Activated CD8-positive, alpha-beta memory T cell treated with anti-CD3 and anti-CD28 coated beads for 24 hours (primary cell): ENCODE data around the gene CES2.
A peak's percentile ranks its signal among the peaks of the same experiment; 100 is the strongest.
"Not testable (repeated sequence)": the region's sequence is repeated elsewhere in the genome, so short reads cannot be mapped to it uniquely, and the experiment has no call there.

Experiments
- DNase-seq: peaks from one replicate; pipeline ENCODE4 v3.0.0-alpha.2; 2020

CES2 gene

GRCh38 chr16:66935314-66936011 lies at the start of gene CES2:
Gene CES2 (plus strand): TSS chr16:66935516. CDS start chr16:66935636, 120 bp downstream.
- DNase-seq: no peak

DNA sequence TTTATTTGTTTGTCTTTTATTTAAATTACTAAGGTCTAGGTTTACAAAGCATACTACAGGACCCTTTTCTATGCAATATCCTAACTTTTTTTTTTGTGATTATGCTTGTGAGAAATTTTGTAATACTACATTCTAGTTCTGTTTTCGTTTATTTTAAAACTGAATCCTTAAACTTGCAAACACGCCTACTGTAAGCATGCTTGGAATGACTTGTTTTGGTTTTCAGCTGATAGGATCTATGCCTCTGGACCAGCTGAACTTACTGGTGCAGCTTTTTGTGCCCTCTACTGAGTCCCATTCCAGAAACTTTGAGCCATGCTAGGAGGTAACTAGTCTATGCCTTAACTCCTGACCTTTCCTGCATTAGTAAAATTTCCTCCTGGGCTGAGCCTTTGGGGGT lies 49.0 kb upstream of the CES2 start:
- DNase-seq: no peak

DNA sequence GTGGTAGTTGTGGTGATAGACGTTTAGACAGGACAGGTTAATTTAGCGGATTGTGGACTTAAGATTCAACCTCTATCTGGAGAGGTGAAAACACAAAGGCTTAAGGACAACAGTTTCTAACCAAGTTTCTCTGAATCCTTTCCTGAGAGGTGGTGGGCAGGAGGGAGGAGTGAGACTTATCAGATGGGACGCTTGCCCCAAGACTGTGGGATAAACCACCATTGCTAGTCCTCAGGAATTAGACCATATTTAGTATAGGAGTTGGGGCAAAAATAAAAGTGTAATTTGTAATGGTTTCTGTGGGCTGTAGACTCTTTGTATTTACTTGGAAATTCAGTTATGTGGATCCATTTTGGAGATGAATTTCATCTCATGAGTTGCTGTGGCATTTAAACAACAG lies 48.4 kb upstream of the CES2 start:
- DNase-seq: no peak

DNA sequence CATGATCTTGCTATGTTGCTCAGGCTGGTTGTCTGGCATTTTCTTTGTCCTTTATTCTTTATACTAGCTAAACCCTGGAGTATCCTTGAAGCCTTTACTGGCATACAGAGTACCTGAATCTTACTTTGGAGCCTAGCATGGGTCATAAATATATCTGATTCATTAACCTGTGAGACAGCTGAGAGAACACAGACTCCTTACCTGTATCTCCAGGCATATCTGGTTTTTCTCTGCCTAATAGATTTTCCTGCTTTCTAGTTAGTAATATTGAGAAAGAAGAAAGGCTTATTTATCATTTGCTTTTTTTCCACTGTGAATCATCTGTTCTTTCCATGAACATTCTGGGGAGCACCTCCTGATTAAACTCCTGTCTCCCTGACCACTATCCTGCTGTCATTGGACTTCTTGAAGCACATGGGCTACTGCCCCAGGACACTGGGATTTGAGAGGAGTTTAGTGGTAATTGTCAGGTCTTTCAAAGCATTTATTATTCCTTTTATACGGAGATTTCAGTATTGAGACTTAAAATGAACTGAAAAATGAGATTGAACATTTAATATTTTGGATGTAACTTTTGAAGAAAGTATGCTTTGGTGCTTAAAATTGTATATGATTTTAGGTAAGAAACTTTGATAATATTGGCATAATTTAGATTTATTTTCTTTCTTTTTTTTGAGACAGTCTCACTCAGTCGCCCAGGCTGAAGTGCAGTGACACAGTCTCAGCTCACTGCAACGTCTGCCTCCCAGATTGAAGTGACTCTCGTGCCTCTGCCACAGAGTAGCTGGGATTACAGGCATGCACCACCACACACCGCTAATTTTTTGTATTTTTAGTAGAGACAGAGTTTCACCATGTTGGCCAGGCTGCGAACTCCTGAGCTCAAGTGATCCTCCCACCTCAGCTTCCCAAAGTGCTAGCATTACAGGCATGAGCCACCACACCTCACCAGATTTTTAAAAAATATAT lies 46.4 kb upstream of the CES2 start:
- DNase-seq: no peak

- DNase-seq: no peak
Measured at GRCh38 chr16:66889622-66890021, 45.7 kb upstream of the CES2 start.

- DNase-seq: no peak
Measured at GRCh38 chr16:66890799-66891198, 44.5 kb upstream of the CES2 start.

DNA sequence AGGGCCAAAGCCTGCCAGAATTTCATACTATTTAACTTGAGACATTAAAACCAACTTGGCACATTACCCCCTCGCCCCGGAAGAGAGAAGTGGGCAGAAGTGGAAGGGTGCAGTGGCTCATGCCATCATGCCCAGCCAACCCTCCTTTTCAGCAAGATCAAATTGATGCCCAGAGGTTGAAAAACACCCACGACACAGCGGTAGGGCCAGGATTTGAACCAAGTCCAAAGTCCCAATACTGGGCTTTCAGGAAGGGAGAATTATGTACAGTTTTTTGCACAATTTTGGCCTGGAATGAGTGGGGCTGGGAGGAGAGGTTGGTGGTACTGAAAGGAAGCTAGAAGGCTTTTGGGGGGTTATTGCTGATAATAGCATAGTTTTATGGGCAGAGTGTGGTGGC lies 44.0 kb upstream of the CES2 start:
- no peak for DNase-seq

- no peak for DNase-seq
Measured at GRCh38 chr16:66891797-66892196, 43.5 kb upstream of the CES2 start.

DNA sequence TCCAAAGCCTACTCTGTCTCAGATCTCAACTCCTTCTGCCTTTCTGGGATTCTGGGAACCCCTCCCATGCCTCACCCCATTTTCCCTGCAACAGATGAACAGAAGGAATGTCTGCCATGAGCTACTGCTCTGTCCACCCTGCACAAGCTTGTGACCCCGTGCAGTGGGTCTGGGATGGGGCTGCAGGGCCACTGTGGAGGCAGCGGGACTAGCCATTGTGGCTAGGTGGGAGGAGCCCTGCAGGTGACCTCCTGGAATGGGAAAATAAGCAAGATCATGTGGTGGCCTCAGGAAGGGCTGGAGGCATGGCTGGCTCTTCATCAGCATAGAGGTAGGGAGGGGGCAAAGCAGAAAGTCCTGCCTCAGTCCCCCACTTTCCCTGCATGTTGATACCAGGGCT lies 41.3 kb upstream of the CES2 start:
- DNase-seq: no peak

- peak; percentile 76 for DNase-seq
Measured at GRCh38 chr16:66894948-66895688, 40.2 kb upstream of the CES2 start.

DNA sequence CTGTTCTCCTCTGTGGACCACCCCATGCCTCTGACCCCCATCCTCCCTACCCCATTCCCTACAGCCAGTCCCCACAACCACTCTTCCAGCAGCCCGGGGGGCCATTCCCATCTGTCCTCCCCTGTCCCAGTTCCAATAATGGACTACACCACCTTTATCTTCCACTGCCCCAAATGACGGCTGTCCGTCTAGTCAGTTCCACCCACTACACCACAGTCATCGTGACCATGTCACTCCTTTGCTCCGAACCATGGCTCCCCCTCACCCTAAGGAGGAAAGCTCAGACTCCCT lies 39.7 kb upstream of the CES2 start:
- DNase-seq: no peak

- no peak for DNase-seq
Measured at GRCh38 chr16:66895999-66896398, 39.3 kb upstream of the CES2 start.

DNA sequence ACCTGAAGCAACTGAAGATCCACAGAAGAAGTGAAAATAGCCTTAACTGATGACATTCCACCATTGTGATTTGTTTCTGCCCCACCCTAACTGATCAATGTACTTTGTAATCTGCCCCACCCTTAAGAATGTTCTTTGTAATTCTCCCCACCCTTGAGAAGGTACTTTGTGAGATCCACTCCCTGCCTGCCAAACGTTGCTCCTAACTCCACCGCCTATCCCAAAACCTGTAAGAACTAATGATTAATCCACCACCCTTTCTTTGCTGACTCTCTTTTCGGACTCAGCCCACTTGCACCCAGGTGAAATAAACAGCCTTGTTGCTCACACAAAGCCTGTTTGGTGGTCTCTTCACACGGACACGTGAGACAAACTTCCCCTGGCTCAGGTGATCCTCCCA lies 38.6 kb upstream of the CES2 start:
- not testable (repeated sequence) for DNase-seq

- DNase-seq: no peak
Measured at GRCh38 chr16:66898207-66898606, 37.1 kb upstream of the CES2 start.

- no peak for DNase-seq
Measured at GRCh38 chr16:66898933-66899309, 36.4 kb upstream of the CES2 start.

DNA sequence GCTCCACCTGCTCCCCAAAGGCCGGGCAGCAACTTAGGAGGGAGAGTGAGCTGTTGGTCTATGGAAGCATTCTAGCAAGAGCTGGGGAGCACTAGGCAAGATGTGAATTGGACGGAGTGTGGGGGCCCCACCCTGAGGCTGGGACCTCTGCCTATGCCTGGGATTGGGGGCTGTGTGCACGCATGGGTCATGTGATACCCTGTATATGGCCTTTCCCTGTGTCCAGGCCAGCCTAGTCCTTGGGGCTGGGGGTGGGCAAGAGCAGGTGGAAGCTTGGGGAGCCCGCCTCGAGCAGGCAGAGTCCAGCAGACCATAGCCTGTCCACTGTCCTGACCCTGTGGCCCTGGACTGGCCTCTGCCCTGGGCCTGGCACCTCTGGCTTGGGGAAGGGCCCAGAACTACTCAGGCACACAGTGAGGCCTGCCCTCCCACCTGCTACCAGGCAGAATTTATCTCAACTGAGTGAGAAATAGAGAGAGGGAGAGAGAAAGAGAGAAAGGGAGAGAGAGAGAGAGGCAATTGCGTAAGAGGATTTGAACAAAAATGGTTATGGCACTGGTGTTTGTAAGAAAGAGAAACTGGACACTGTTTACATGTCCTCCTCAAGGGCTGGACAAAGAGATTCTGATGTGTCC lies 35.9 kb upstream of the CES2 start:
- no peak for DNase-seq

DNA sequence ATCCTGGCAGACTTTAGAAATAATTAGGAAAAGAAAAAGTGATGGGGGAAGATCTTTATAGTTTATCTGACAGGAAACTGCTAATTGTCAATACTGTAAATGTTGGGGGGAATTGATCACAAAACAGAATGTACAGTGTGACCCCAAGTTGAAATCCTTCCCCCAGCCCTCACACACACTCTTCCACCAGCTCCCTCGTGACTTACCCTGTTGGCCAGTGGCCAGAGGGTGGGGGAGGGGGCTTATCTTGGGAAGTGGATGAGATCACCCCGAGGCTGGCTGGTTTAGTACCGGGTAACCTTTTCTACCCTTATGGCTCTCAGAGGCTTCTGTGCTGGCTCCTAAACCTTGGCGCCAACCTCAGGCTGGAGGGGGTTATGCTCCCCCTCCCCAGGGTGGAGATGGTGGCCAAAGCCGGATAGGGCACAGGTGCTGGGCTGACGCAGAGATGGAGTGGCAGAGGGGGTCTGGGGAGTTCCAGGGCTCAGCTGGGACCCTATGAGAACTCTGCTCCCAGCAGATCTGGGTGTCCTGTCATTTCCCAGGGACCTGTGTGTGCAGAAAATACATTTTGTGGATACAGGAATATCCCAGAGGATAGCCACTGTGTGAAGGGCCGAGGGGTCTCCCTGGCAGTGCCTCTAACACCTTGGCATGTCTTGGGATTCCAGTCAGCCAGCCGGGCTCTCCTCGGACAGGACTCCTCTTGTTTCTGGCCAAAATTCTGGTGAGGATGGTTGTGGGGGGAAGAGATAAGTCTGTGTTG lies 35.2 kb upstream of the CES2 start:
- DNase-seq: no peak

- DNase-seq: no peak
Measured at GRCh38 chr16:66900721-66901441, 34.4 kb upstream of the CES2 start.

- DNase-seq: no peak
Measured at GRCh38 chr16:66901626-66902025, 33.7 kb upstream of the CES2 start.

DNA sequence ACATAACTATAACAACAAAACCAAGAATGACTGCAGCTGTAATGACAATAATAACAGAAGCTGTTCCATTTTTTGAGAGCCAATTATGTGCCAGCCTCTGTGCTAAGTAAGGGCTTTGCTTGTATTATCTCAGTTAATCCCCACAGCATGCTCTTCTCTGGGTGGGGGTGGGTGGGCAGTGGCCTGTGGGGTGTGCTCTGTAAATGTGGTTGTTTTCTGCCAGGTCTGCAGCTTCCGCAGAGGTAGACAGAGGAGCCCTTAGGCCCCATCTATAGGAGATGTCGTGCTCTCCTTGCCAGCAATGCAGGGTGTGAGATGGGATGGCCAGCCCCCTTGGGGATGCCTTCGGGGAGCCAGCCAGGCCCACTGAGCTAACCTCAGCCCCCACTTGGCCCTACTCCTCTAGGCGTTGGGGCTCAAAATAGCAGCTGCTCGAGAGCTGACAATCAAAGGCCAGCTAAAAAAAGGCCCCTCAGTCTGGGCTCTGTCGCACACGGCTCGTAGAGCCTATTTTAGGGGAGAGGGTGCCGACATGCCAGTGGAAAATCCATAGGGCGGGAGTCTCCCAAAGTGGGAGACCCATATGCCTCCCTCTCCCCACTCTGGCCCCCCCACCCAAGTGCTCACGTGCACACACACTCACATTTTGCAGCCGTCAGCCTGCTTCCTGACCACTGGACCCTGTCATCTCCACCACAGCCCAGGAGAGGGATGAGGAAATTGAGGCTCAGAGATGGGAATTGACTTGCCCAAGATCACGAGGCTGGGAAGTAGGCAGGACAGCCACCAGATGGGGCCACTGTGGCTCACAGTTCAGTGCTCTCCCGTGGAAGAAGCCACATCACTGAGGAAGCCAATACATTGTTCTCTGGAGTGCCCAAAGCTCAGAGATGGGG lies 32.4 kb upstream of the CES2 start:
- DNase-seq: no peak
